Smooth muscle cell (in vitro differentiated cells): ENCODE data around the gene MYO5C. TPM values are rescaled to one million over a fixed set of nuclear protein-coding genes. Genes with fewer than 3 reads are reported as not detected.

Source experiments
- DNase-seq: peaks from one replicate; lab custom pipeline; 2025; ENCODE audit not compliant: unreplicated experiment; lab: John Stamatoyannopoulos, UW
- H2AFZ ChIP-seq: fragments of 200-600 bp; sonication (generic); 2 replicates; pipeline ENCODE4 v1.6.0; 2016; ENCODE audit warnings: antibody characterized with exemption, low read depth, mild to moderate bottlenecking
- H3F3A ChIP-seq: fragments of 200-600 bp; sonication (generic); 2 replicates; pipeline ENCODE4 v1.6.0; 2017; ENCODE audit warnings: antibody characterized with exemption, low read depth
- H3K27ac ChIP-seq: fragments of 200-600 bp; sonication (generic); 2 replicates; pipeline ENCODE4 v1.5.1; 2016; ENCODE audit warnings: low read depth, mild to moderate bottlenecking
- H3K27me3 ChIP-seq: fragments of 200-600 bp; sonication (generic); 2 replicates; pipeline ENCODE4 v1.6.1; 2016; ENCODE audit warnings: low read depth, mild to moderate bottlenecking
- H3K36me3 ChIP-seq: fragments of 200-600 bp; sonication (generic); 2 replicates; pipeline ENCODE4 v1.5.1; 2016; ENCODE audit warnings: low read depth
- H3K4me1 ChIP-seq: fragments of 200-600 bp; sonication (generic); 2 replicates; pipeline ENCODE4 v1.5.1; 2016; ENCODE audit warnings: low read depth
- H3K4me2 ChIP-seq: fragments of 200-600 bp; sonication (generic); 2 replicates; pipeline ENCODE4 v1.6.0; 2016; ENCODE audit warnings: mild to moderate bottlenecking
- H3K4me3 ChIP-seq: fragments of 200-600 bp; sonication (generic); 2 replicates; pipeline ENCODE4 v1.5.1; 2016; ENCODE audit warnings: mild to moderate bottlenecking
- H3K79me2 ChIP-seq: fragments of 200-600 bp; sonication (generic); 2 replicates; pipeline ENCODE4 v1.6.0; 2016; ENCODE audit warnings: low read depth, mild to moderate bottlenecking
- H3K9ac ChIP-seq: fragments of 200-600 bp; sonication (generic); 2 replicates; pipeline ENCODE4 v1.6.0; 2016; ENCODE audit warnings: low read depth
- H3K9me3 ChIP-seq: fragments of 200-600 bp; sonication (generic); replicated peaks from 2 replicates; pipeline ENCODE4 v1.5.1; 2016; ENCODE audit warnings: low read depth
- H4K20me1 ChIP-seq: fragments of 200-600 bp; sonication (generic); 2 replicates; pipeline ENCODE4 v1.6.0; 2016; ENCODE audit warnings: low read depth
- CTCF ChIP-seq: fragments of 200-600 bp; sonication (generic); IDR thresholded peaks from 2 replicates; pipeline ENCODE4 v1.5.1; 2017; ENCODE audit warnings: borderline replicate concordance, mild to moderate bottlenecking, antibody characterized with exemption; ENCODE audit not compliant: insufficient read depth, poor library complexity, severe bottlenecking
- WGBS: methylation state at CpG from one replicate; pipeline ENCODE4 v1.1.7; 2016; ENCODE audit warnings: low lambda C conversion rate; 5-methylcytosine and 5-hydroxymethylcytosine counted together
- polyA plus RNA-seq: library from polyadenylated mRNA; unstranded; fragments of >200 nt; fragmentation: Nextera tagmentation; extraction: Ambion mirVana; gene quantifications from 2 replicates; pipeline ENCODE4 v1.2.1, GENCODE V29; 2016
- total RNA-seq: library from RNA; depleted of rRNA; stranded (reverse); fragments of >200 nt; gene quantifications from 2 replicates; pipeline ENCODE4 v1.2.3, GENCODE V29; 2014

MYO5C gene
- total and polyA plus RNA-seq, 2 experiments from 2014 or later = 0.26 to 1.5 TPM

GRCh38 chr15:52289629-52290081 is 5.9 kb downstream of the MYO5C start:
- Histone ChIP-seq H3F3A (no peaks in the 10 kb centered on the region), H3K79me2 (no peaks in the 10 kb centered on the region), H2AFZ (no peak overlapping the region), H3K9ac (no peak overlapping the region), H3K9me3 (no peaks in the 10 kb centered on the region), H3K4me1 (no peaks in the 10 kb centered on the region), H3K36me3 (no peaks in the 10 kb centered on the region), H4K20me1 (no peaks in the 10 kb centered on the region), H3K4me2 (no peak overlapping the region), H3K4me3 (no peak overlapping the region), H3K27ac (no peak overlapping the region), H3K27me3 (peaks cover 27% of the 10 kb centered on the region)
- no peak for DNase-seq
- 52% methylated on average over 4 of the region's 4 CpGs for WGBS
- no peak for TF ChIP-seq CTCF

GRCh38 chr15:52288986-52289385 is 6.6 kb downstream of the MYO5C start:
- whole genome bisulfite sequencing = 97% methylated on average over 5 of the region's 5 CpGs
- Histone ChIP-seq H3F3A (no peaks in the 10 kb centered on the region), H3K9ac (no peak overlapping the region), H3K4me1 (no peaks in the 10 kb centered on the region), H3K4me2 (no peak overlapping the region), H3K79me2 (no peaks in the 10 kb centered on the region), H3K36me3 (no peaks in the 10 kb centered on the region), H3K27ac (no peak overlapping the region), H3K27me3 (peaks cover 20% of the 10 kb centered on the region), H3K4me3 (no peak overlapping the region), H4K20me1 (no peaks in the 10 kb centered on the region), H3K9me3 (no peaks in the 10 kb centered on the region), H2AFZ (no peak overlapping the region)
- TF ChIP-seq CTCF = no peak
- DNase-seq = no peak

DNA sequence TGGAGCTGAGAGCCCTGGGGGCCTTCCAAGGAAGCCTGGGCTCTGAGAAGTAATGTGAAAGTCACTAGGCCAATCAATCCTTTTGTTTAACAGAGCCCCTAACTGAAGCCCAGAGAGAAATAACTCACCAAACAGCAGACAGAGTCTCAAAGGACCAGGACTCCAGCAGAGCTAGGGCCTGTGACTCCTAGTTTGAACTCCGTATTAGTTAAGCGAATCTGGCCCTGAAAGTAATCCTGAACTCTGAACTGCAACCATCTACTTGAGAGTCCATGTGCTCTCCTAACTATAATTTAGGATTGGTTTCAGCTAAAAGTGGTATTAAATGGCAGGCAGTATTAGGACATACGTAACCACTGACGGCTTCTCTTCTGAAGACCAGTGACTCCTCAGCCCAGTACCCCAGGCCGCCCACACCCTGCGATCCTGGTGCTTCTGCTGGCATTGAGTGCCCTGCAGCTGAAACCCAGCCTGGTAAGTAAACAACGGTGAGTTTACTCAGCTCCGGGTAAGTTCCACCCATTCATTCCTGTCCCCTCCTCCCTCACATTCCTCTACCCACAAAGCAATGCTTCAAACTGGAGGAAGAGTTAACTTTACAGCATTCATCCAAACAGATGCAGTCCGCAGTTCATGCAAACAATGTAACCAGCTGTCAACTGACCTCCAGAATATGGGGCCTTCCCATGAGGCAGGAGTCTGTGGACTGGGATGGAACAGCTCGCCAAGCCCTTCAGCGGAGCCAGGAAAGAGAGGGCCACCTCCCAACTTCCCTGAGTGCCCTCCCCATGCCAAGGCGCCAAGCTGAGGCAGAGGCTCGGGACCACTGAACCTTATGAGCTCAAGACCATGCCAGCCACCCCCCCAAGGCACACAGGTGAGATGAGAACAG is 7.3 kb downstream of the MYO5C start:
- no peaks in the 10 kb centered on the region for H3K36me3 ChIP-seq
- 80% methylated on average over 13 of the region's 13 CpGs for WGBS
- DNase-seq = no peak
- no peak for TF ChIP-seq CTCF
- H3K4me2 ChIP-seq = no peak overlapping the region
- no peak overlapping the region for H3K4me3 ChIP-seq
- no peaks in the 10 kb centered on the region for H3K4me1 ChIP-seq
- H3K27ac ChIP-seq = no peak overlapping the region
- H3K79me2 ChIP-seq = no peaks in the 10 kb centered on the region
- H3K9ac ChIP-seq = no peak overlapping the region
- H3F3A ChIP-seq = no peaks in the 10 kb centered on the region
- H3K9me3 ChIP-seq = no peaks in the 10 kb centered on the region
- H2AFZ ChIP-seq = no peak overlapping the region
- H4K20me1 ChIP-seq = no peaks in the 10 kb centered on the region
- peaks cover 13% of the 10 kb centered on the region for H3K27me3 ChIP-seq
